Measurements from ENCODE around the gene BCCIP.

GRCh38 chr10:125775491-125776106 is 47.7 kb upstream of the BCCIP start, which contains the start of gene MMP21:
- no peak for TF ChIP-seq CTCF (IDR thresholded peaks at IDR 0.05; ENCODE audit: low read depth, low read length, poor library complexity, severe bottlenecking)
- no peak for TF ChIP-seq EZH2phosphoT487 (IDR thresholded peaks at IDR 0.05; ENCODE audit: borderline replicate concordance, low read length)

Data from DOHH2 (cell line).